GM19193 (cell line): ENCODE results near the gene PGGHG.

ENCODE experiments used
- POLR2A ChIP-seq: IDR thresholded peaks from 4 replicates; pipeline ENCODE4 v1.6.1; 2011; ENCODE audit not compliant: insufficient read depth, insufficient read length; ENCODE audit errors: extremely low read depth

PGGHG gene

GRCh38 chr11:279040-279965, 9.6 kb upstream of the PGGHG start:
- TF ChIP-seq POLR2A, result no peak

- TF ChIP-seq POLR2A, result no peak
Observed at GRCh38 chr11:279966-280705, 8.8 kb upstream of the PGGHG start.

GRCh38 chr11:280706-281485, 8.0 kb upstream of the PGGHG start:
- no peak for TF ChIP-seq POLR2A

- TF ChIP-seq POLR2A, result no peak
Observed at GRCh38 chr11:281486-282161, 7.3 kb upstream of the PGGHG start.

- no peak for TF ChIP-seq POLR2A
Observed at GRCh38 chr11:282171-282570, 6.8 kb upstream of the PGGHG start.

GRCh38 chr11:282630-283360, 6.1 kb upstream of the PGGHG start:
- TF ChIP-seq POLR2A, result no peak

- TF ChIP-seq POLR2A, result no peak
Observed at GRCh38 chr11:283405-284104, 5.4 kb upstream of the PGGHG start.

- TF ChIP-seq POLR2A, result no peak
Observed at GRCh38 chr11:284105-285020, 4.6 kb upstream of the PGGHG start.

GRCh38 chr11:285021-285893, 3.7 kb upstream of the PGGHG start:
- no peak for TF ChIP-seq POLR2A

- no peak for TF ChIP-seq POLR2A
Observed at GRCh38 chr11:285894-286220, 3.1 kb upstream of the PGGHG start.

GRCh38 chr11:287821-288477, 977 bp upstream of the PGGHG start:
- no peak for TF ChIP-seq POLR2A
